Measurements from ENCODE around the gene LYPLA2.

GRCh38 chr1:23806280-23806679 lies 15.3 kb downstream of the LYPLA2 start:
- TF ChIP-seq CTCF (IDR thresholded peaks at IDR 0.05) (no peak), POLR2AphosphoS5 (IDR thresholded peaks at IDR 0.05; ENCODE audit: insufficient read depth in 1 of 2, low read depth in 1 of 2) (no peak)
